Retinal pigment epithelial cell (primary cell): Measurements from ENCODE around the gene IL22RA1.

ENCODE experiments used
- DNase-seq: peaks from one replicate; pipeline ENCODE4 v3.0.0-alpha.2; 2010; ENCODE audit warnings: low read depth
- H3K4me3 ChIP-seq: 2 replicates; pipeline ENCODE4 v1.5.1; 2011; ENCODE audit warnings: mild to moderate bottlenecking, low read length, control low read depth, moderate library complexity
- CTCF ChIP-seq: conservative IDR thresholded peaks from 2 replicates; pipeline ENCODE4 v1.5.1; 2011; ENCODE audit warnings: low read depth, low read length, control low read depth, inconsistent platforms

The IL22RA1 gene

GRCh38 chr1:24117722-24118409, 25.1 kb downstream of the IL22RA1 start:
- TF ChIP-seq CTCF, result no peak
- no peak for DNase-seq
- H3K4me3 ChIP-seq, result no peak overlapping the region

GRCh38 chr1:24117132-24117531, 25.8 kb downstream of the IL22RA1 start:
- no peak for TF ChIP-seq CTCF
- H3K4me3 ChIP-seq, result no peak overlapping the region
- DNase-seq, result no peak

GRCh38 chr1:24114753-24115152, 28.2 kb downstream of the IL22RA1 start:
- no peak overlapping the region for H3K4me3 ChIP-seq
- DNase-seq, result no peak
- TF ChIP-seq CTCF, result no peak

GRCh38 chr1:24113641-24114033, 29.3 kb downstream of the IL22RA1 start:
- no peak overlapping the region for H3K4me3 ChIP-seq
- TF ChIP-seq CTCF, result no peak
- no peak for DNase-seq

- no peak for DNase-seq
- H3K4me3 ChIP-seq, result peak within 1 kb of the TSS; percentile 39
- peak; percentile 76 for TF ChIP-seq CTCF
Measured at GRCh38 chr1:24111996-24112779, 30.8 kb downstream of the IL22RA1 start, which contains the start of gene MYOM3. Gene MYOM3, minus strand, starts transcription at chr1:24112135. Its CDS starts 3,499 bp downstream, at chr1:24108636.

- no peak for TF ChIP-seq CTCF
- no peak for DNase-seq
- H3K4me3 ChIP-seq, result no peak overlapping the region
Measured at GRCh38 chr1:24111262-24111995, 31.5 kb downstream of the IL22RA1 start.
